Transverse colon (tissue), 4 donors: ENCODE results near the gene RERG. TPM values are rescaled to one million over a fixed set of nuclear protein-coding genes. Genes with fewer than 3 reads are reported as not detected.

Source experiments
- DNase-seq: peaks from one replicate; pipeline ENCODE4 v3.0.0-alpha.2; 2019
- H3K27ac ChIP-seq, 4 donors: fragments of 200-600 bp; sonication (generic); 2 replicates each; pipeline ENCODE4 v1.5.1; 2016 to 2018; ENCODE audit warnings: inconsistent platforms in 4 of 4
- H3K27me3 ChIP-seq: fragments of 200-600 bp; sonication (generic); 2 replicates; pipeline ENCODE4 v1.5.1; 2017; ENCODE audit warnings: inconsistent platforms
- H3K36me3 ChIP-seq, 4 donors: fragments of 200-600 bp; sonication (generic); 2 replicates each; pipeline ENCODE4 v1.5.1; 2017 to 2019; ENCODE audit warnings: inconsistent platforms in 4 of 4
- H3K4me1 ChIP-seq, 4 donors: fragments of 200-600 bp; sonication (generic); 2 replicates each; pipeline ENCODE4 v1.5.1; 2017 to 2020; ENCODE audit warnings: inconsistent platforms in 4 of 4
- H3K4me3 ChIP-seq, 4 donors: fragments of 200-600 bp; sonication (generic); 1 replicate in 1 of 4; 2 replicates in 3 of 4; pipeline versions ENCODE4 v1.5.1 to v1.6.1; 2017 to 2019; ENCODE audit warnings: inconsistent platforms in 4 of 4
- H3K9me3 ChIP-seq, 2 donors: fragments of 200-600 bp; sonication (generic); 2 replicates each; pipeline ENCODE4 v1.5.1; 2017 to 2019; ENCODE audit warnings: inconsistent platforms in 2 of 2
- EP300 ChIP-seq: sonication (generic); formaldehyde crosslinking; IDR thresholded peaks from one replicate; pipeline ENCODE4 v1.6.1; 2017; ENCODE audit warnings: antibody characterized with exemption, low read depth
- POLR2A ChIP-seq: fragments of 450-650 bp; IDR thresholded peaks from one replicate; pipeline ENCODE4 v1.6.1; 2016; ENCODE audit warnings: antibody characterized with exemption, mild to moderate bottlenecking, moderate library complexity
- POLR2AphosphoS5 ChIP-seq, 3 donors: sonication (generic); formaldehyde crosslinking; IDR thresholded peaks; one replicate each; pipeline ENCODE4 v1.6.1; 2016; ENCODE audit warnings: antibody characterized with exemption in 3 of 3
- WGBS, 2 donors: methylation state at CpG; one replicate each; pipeline ENCODE4 v1.1.5; 2018; ENCODE audit warnings: low coverage in 1 of 2; 5-methylcytosine and 5-hydroxymethylcytosine counted together
- in situ Hi-C, 4 donors: fragments of 200-750 bp; cut with MboI; loops; one replicate each; pipeline versions ENCODE4 v1.15.0 to v1.15.1; 2017; ENCODE audit warnings: low sequenced_read_pairs in 3 of 4, low pct_ligation_motif_present in 1 of 4, low pct_unique_long_range_greater_than_20kb in 1 of 4
- intact Hi-C: fragments of 100-400 bp; cut with DNase I; formaldehyde crosslinking; loops from one replicate; pipeline ENCODE4 v1.15.1; 2023; ENCODE audit warnings: low total_unique reads
- total RNA-seq, 4 donors: library from RNA; depleted of rRNA; stranded (reverse); fragments of >200 nt; gene quantifications; one replicate each; pipeline ENCODE4 v1.1.0, GENCODE V29; 2016
- TF ChIP-seq, protein P1 (sequence below), 5 experiments: fragments of 200-600 bp in 3 of 5; fragments of 450-650 bp in 2 of 5; sonication (generic) in 3 of 5; IDR thresholded peaks; 1 replicate in 2 of 5; 2 replicates in 3 of 5; pipeline ENCODE4 v1.5.1; 2016 to 2017; ENCODE audit warnings: antibody characterized with exemption in 5 of 5, inconsistent platforms in 3 of 5, mild to moderate bottlenecking in 2 of 5, moderate library complexity in 1 of 5

RERG gene, protein sequence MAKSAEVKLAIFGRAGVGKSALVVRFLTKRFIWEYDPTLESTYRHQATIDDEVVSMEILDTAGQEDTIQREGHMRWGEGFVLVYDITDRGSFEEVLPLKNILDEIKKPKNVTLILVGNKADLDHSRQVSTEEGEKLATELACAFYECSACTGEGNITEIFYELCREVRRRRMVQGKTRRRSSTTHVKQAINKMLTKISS
- total RNA-seq = 10 to 100 TPM in 2 of 4 donors, 1 to 10 TPM in 2; 3.6 to 12.6 (median 8.6) TPM

DNA sequence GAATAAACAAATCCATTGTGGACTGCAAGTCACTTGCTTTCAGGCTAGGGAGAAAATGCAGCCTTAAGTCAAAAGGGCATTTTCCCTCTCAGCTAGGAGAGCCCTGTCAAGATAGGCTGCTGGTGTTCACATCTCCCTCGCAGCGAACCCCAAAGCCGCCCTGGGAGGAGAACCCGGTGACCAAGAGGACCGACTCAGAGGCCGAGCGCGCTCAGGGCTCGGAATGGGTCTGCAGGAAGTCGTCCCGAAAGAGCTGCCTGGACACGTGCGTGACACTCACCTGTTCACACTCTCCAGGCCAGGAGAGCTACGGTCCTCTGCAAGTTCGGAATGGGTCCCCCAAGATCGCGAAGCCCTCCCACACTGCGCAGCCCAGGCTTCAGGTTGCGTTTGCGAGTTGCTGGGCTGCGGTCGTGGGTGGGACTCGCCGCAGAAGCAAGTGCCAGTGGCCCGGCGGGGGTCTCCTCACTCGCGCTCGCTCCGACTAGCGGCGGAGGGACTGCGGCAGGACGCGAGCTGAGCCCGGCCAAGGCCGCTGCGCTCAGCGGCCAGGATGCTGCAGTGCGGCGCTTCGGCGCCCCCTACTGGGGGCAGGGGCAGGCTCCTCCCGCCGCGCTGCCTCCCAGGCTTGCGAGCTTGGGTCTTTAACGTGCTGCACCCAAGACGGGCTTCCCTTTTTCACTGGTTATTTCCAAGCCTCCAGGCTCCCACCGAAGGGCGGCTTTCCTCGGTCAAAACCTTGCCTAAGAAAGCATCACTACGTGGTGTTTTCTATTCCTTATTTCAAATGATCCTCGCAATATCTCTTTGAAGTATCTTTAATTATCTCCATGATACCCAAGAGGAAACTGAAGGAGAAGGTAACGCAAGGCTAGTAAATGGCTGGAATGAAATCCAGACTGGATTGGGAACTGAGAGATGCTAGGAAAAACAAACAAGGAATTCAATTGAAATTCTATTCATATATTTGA is at the start of gene RERG:
Gene RERG, minus strand, starts transcription at position 503 of the 971 bp plus-strand sequence. CDS start 3,928 bp downstream, outside the sequence.
- WGBS, 2 donors = 14 to 20% methylated on average over 7 to 42 of the region's 55 CpGs
- no peaks in the 10 kb centered on the region for H3K36me3 ChIP-seq
- TF ChIP-seq POLR2AphosphoS5 (IDR thresholded peaks at IDR 0.05) = peak in 2 of 3 donors; percentile 14 to 51
- TF ChIP-seq POLR2A = no peak
- TF ChIP-seq, protein P1, sequence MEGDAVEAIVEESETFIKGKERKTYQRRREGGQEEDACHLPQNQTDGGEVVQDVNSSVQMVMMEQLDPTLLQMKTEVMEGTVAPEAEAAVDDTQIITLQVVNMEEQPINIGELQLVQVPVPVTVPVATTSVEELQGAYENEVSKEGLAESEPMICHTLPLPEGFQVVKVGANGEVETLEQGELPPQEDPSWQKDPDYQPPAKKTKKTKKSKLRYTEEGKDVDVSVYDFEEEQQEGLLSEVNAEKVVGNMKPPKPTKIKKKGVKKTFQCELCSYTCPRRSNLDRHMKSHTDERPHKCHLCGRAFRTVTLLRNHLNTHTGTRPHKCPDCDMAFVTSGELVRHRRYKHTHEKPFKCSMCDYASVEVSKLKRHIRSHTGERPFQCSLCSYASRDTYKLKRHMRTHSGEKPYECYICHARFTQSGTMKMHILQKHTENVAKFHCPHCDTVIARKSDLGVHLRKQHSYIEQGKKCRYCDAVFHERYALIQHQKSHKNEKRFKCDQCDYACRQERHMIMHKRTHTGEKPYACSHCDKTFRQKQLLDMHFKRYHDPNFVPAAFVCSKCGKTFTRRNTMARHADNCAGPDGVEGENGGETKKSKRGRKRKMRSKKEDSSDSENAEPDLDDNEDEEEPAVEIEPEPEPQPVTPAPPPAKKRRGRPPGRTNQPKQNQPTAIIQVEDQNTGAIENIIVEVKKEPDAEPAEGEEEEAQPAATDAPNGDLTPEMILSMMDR (IDR thresholded peaks at IDR 0.05) = peak; percentile 88 to 97 (median 97)
- TF ChIP-seq EP300 = no peak
- peak; percentile 79 for DNase-seq
- intact Hi-C loops (loop anchor here (5.0 kb wide), 3 partner anchors 69 to 379 kb away; partner anchors contain the start of gene ART4), in situ Hi-C loops (loop anchor here in 2 of 4 donors (10.0 kb wide), 2 partner anchors 216 to 376 kb away; partner anchors contain the start of gene ART4 (in 2 of the 2))
- peak within 1 kb of the TSS; percentile 6 to 59 (median 38) for H3K4me3 ChIP-seq
- H3K4me1 ChIP-seq = peaks cover 0 to 16% (median 8%) of the 10 kb centered on the region in 4 donors
- no peaks in the 10 kb centered on the region for H3K9me3 ChIP-seq
- peaks cover 10% of the 10 kb centered on the region for H3K27me3 ChIP-seq
- H3K27ac ChIP-seq = peak within 1 kb of the TSS; percentile 76 to 84 (median 79)

DNA sequence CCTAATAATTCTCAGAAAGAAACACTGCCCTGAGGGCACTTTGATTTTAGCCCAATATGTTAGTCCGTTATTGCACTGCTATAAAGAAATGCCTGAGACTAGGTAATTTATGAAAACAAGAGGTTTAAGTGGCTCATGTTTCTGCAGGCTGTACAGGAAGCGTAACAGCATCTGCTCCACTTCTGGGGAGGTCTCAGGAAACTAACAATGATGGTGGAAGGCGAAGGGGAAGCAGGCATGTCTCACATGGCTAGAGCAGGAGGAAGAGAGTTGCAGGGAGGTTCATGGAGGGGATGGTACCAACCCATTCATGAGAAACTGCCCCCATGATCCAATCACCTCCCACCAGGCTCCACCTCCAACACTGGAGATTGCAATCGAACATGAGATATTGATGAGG is 49.4 kb upstream of the RERG start:
- H3K27ac ChIP-seq = no peak overlapping the region
- DNase-seq = no peak
- no peaks in the 10 kb centered on the region for H3K9me3 ChIP-seq
- no peak overlapping the region for H3K4me3 ChIP-seq
- 45 to 61% methylated on average over 3 to 4 of the region's 4 CpGs for WGBS, 2 donors
- H3K4me1 ChIP-seq = peaks cover 4 to 18% (median 12%) of the 10 kb centered on the region in 4 donors
- in situ Hi-C loops = loop anchor here (10.0 to 25.0 kb wide), 4 partner anchors 254 to 584 kb away; partner anchors contain the start of gene ART4 (in 1 of the 4)
- TF ChIP-seq POLR2AphosphoS5 (IDR thresholded peaks at IDR 0.05) = no peak
- no peak for TF ChIP-seq EP300
- TF ChIP-seq, protein P1 (IDR thresholded peaks at IDR 0.05) = no peak
- no peak for TF ChIP-seq POLR2A
- intact Hi-C loops = loop anchor here (10.0 kb wide), 1 partner anchor 254 kb away; no protein-coding TSS in a partner anchor
- no peaks in the 10 kb centered on the region for H3K27me3 ChIP-seq
- no peaks in the 10 kb centered on the region for H3K36me3 ChIP-seq

DNA sequence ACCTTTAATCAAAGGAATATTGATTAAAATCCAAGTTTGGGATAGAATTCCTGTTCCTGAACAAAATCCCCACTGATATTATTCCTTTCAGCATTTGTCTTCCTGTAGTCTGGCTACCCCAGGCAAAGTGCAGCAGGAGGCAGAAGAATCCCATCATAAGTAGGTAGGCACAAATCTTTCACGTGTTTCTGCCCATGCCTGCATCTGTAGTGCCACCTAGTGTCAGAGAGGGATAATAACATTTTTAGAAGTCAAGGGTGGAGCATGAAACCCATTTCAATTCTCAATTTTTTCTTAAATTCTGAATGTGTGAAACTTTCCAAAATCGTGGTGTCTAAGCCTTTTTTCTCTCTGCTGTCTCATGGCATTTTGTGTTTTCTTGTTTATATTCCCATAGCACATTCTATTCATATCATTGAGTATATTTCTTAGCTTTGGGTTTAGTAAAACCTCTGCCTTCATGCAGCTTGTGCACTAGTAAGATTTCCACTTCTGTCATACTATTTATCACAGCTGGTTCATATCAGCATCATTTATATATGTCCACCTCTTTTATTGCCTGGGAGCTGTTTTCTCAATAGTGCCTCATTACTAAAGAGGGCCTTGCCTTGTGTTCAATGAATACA is 47.8 kb upstream of the RERG start:
- Histone ChIP-seq H3K9me3 (no peaks in the 10 kb centered on the region), H3K4me3 (no peak overlapping the region), H3K36me3 (no peaks in the 10 kb centered on the region), H3K4me1 (peaks cover 3 to 4% (median 3%) of the 10 kb centered on the region in 4 donors), H3K27me3 (no peaks in the 10 kb centered on the region), H3K27ac (no peak overlapping the region)
- 0% methylated on average over 1 to 2 of the region's 2 CpGs for WGBS, 2 donors
- intact Hi-C loops = no loop called here
- peak; percentile 17 for DNase-seq
- TF ChIP-seq, protein P1 (IDR thresholded peaks at IDR 0.05) = peak; percentile 76 to 85 (median 83)
- no peak for TF ChIP-seq POLR2AphosphoS5 (IDR thresholded peaks at IDR 0.05)
- in situ Hi-C loops = loop anchor here in 1 of 4 donors (25.0 kb wide), 1 partner anchor 432 kb away; the partner anchor contains the start of gene ART4
